H1 (cell line): ENCODE data around the gene ZNF512B. TPM values are rescaled to one million over a fixed set of nuclear protein-coding genes. Genes with fewer than 3 reads are reported as not detected.

Experiments
- CTCF ChIA-PET: fragments of 300-600 bp; sonication (Branson Sonifier 250); formaldehyde crosslinking; loops from one replicate; lab custom pipeline; 2021; ENCODE audit not compliant: partially characterized antibody; lab: Charles Lee
- POLR2A ChIA-PET: fragments of 300-600 bp; sonication (Branson Sonifier 250); formaldehyde crosslinking; loops from one replicate; lab custom pipeline; 2021; ENCODE audit warnings: inconsistent platforms; ENCODE audit not compliant: partially characterized antibody; lab: Charles Lee
- DNase-seq, 2 experiments: peaks; one replicate each; pipeline versions ENCODE4 v3.0.0 to v3.0.0-alpha.2; 2010 to 2022; ENCODE audit warnings: low spot score in 2 of 2, low read depth in 1 of 2, mixed read lengths in 1 of 2
- FAIRE-seq: peaks from 2 replicates; lab custom pipeline; 2011; peaks lifted over from hg19 to GRCh38; lab: Jason Lieb, UNC
- H2AFZ ChIP-seq: 2 replicates; pipeline ENCODE4 v1.8.1; 2012; ENCODE audit warnings: low read length, inconsistent platforms
- H2AK5ac ChIP-seq: 2 replicates; pipeline ENCODE4 v1.6.1; 2013; ENCODE audit warnings: low read depth, low read length
- H2BK120ac ChIP-seq: replicated peaks from 2 replicates; pipeline ENCODE3; 2013; ENCODE audit warnings: low read depth, low read length, inconsistent platforms
- H2BK12ac ChIP-seq: 2 replicates; pipeline ENCODE4 v1.6.1; 2013; ENCODE audit warnings: low read depth, low read length
- H2BK15ac ChIP-seq: 2 replicates; pipeline ENCODE4 v1.6.1; 2013; ENCODE audit warnings: low read length
- H2BK20ac ChIP-seq: 2 replicates; pipeline ENCODE4 v1.6.1; 2013; ENCODE audit warnings: low read length
- H2BK5ac ChIP-seq: 2 replicates; pipeline ENCODE4 v1.6.1; 2013; ENCODE audit warnings: low read depth, low read length
- H3K14ac ChIP-seq: 2 replicates; pipeline ENCODE4 v1.6.1; 2013; ENCODE audit warnings: inconsistent platforms; ENCODE audit not compliant: insufficient read length
- H3K18ac ChIP-seq: 2 replicates; pipeline ENCODE4 v1.6.1; 2013; ENCODE audit warnings: low read length; ENCODE audit errors: extremely low read depth
- H3K23ac ChIP-seq: 2 replicates; pipeline ENCODE4 v1.6.1; 2013; ENCODE audit warnings: inconsistent platforms; ENCODE audit not compliant: insufficient read length
- H3K23me2 ChIP-seq: 2 replicates; pipeline ENCODE4 v1.6.1; 2013; ENCODE audit warnings: low read depth, low read length
- H3K27ac ChIP-seq: 2 replicates; pipeline ENCODE4 v1.6.1; 2011; ENCODE audit warnings: low read depth, low read length, inconsistent platforms
- H3K27me3 ChIP-seq, 4 experiments: replicated peaks in 1 of 4; 1 replicate in 1 of 4; 2 replicates in 3 of 4; pipeline versions ENCODE4 v1.6.1 to v1.8.1; 2011 to 2013; ENCODE audit warnings: low read length in 3 of 4, mild to moderate bottlenecking in 3 of 4, inconsistent platforms in 2 of 4, mixed read lengths in 2 of 4, moderate library complexity in 1 of 4; ENCODE audit not compliant: control insufficient read depth in 3 of 4, insufficient read depth in 3 of 4; ENCODE audit errors: extremely low read depth in 1 of 4
- H3K36me3 ChIP-seq, 4 experiments: 2 replicates each; pipeline versions ENCODE4 v1.6.1 to v1.8.1; 2011 to 2013; ENCODE audit warnings: mild to moderate bottlenecking in 4 of 4, low read length in 3 of 4, moderate library complexity in 2 of 4, control low read depth in 1 of 4, inconsistent platforms in 1 of 4; ENCODE audit not compliant: insufficient read depth in 4 of 4, control insufficient read depth in 2 of 4
- H3K4ac ChIP-seq: replicated peaks from 2 replicates; pipeline ENCODE3; 2013; ENCODE audit warnings: low read length, low read depth, mixed read lengths, inconsistent platforms; ENCODE audit not compliant: insufficient read length
- H3K4me1 ChIP-seq, 4 experiments: replicated peaks in 1 of 4; 1 replicate in 1 of 4; 2 replicates in 3 of 4; pipeline versions ENCODE4 v1.6.1 to v1.8.1; 2011 to 2013; ENCODE audit warnings: low read length in 3 of 4, inconsistent platforms in 2 of 4, mixed read lengths in 1 of 4; ENCODE audit not compliant: insufficient read depth in 4 of 4, control insufficient read depth in 3 of 4
- H3K4me2 ChIP-seq, 2 experiments: 2 replicates each; pipeline versions ENCODE4 v1.6.1 to v1.8.1; 2011 to 2013; ENCODE audit warnings: low read depth in 2 of 2, low read length in 2 of 2, control low read depth in 1 of 2, inconsistent platforms in 1 of 2, mild to moderate bottlenecking in 1 of 2; ENCODE audit not compliant: insufficient read depth in 1 of 2
- H3K4me3 ChIP-seq, 4 experiments: fragments of 200-600, 300-600 bp in 1 of 4; sonication (generic), shearing (Covaris generic), sonication (Bioruptor Twin) in 1 of 4; 2 replicates each; pipeline versions ENCODE4 v1.5.1 to v1.8.1; 2011 to 2016; ENCODE audit warnings: low read length in 4 of 4, low read depth in 3 of 4, control low read depth in 2 of 4, inconsistent platforms in 2 of 4, mild to moderate bottlenecking in 2 of 4, mixed read lengths in 1 of 4, moderate library complexity in 1 of 4; ENCODE audit not compliant: insufficient read depth in 2 of 4; ENCODE audit errors: extremely low read depth in 1 of 4
- H3K56ac ChIP-seq: replicated peaks from 2 replicates; pipeline ENCODE3; 2013; ENCODE audit warnings: low read depth, mild to moderate bottlenecking, mixed read lengths, low read length, inconsistent platforms; ENCODE audit not compliant: insufficient read length
- H3K79me1 ChIP-seq: 2 replicates; pipeline ENCODE4 v1.6.1; 2013; ENCODE audit warnings: low read depth, low read length, control low read depth
- H3K79me2 ChIP-seq, 2 experiments: 2 replicates each; pipeline versions ENCODE4 v1.6.1 to v1.8.1; 2012 to 2013; ENCODE audit warnings: low read length in 2 of 2, mild to moderate bottlenecking in 2 of 2, inconsistent platforms in 1 of 2; ENCODE audit not compliant: insufficient read depth in 2 of 2, control insufficient read depth in 1 of 2
- H3K9ac ChIP-seq, 4 experiments: replicated peaks in 1 of 4; 1 replicate in 1 of 4; 2 replicates in 3 of 4; pipeline versions ENCODE4 v1.6.1 to v1.8.1; 2011 to 2013; ENCODE audit warnings: low read depth in 3 of 4, low read length in 3 of 4, control low read depth in 2 of 4, mild to moderate bottlenecking in 2 of 4, moderate library complexity in 2 of 4, inconsistent platforms in 1 of 4; ENCODE audit errors: extremely low read depth in 1 of 4
- H3K9me3 ChIP-seq, 2 experiments: 2 replicates each; pipeline versions ENCODE4 v1.6.1 to v1.8.1; 2012 to 2013; ENCODE audit warnings: mild to moderate bottlenecking in 2 of 2, moderate library complexity in 2 of 2, control low read depth in 1 of 2, inconsistent platforms in 1 of 2, low read depth in 1 of 2, low read length in 1 of 2, mixed read lengths in 1 of 2; ENCODE audit not compliant: insufficient read depth in 2 of 2
- H4K20me1 ChIP-seq, 2 experiments: replicated peaks in 1 of 2; 2 replicates each; pipeline versions ENCODE3 to v1.8.1; 2011 to 2013; ENCODE audit warnings: inconsistent platforms in 2 of 2, low read length in 2 of 2, mild to moderate bottlenecking in 1 of 2; ENCODE audit not compliant: insufficient read depth in 2 of 2, control insufficient read depth in 1 of 2
- H4K5ac ChIP-seq: 2 replicates; pipeline ENCODE4 v1.6.1; 2013; ENCODE audit warnings: low read length, low read depth, mixed read lengths, inconsistent platforms; ENCODE audit not compliant: insufficient read length
- H4K8ac ChIP-seq: 2 replicates; pipeline ENCODE4 v1.8.0; 2013; ENCODE audit warnings: mild to moderate bottlenecking, moderate library complexity, low read length, inconsistent platforms; ENCODE audit not compliant: insufficient read depth; ENCODE audit errors: extremely low read depth
- H4K91ac ChIP-seq: replicated peaks from 2 replicates; pipeline ENCODE3; 2013; ENCODE audit warnings: low read length, mixed read lengths, inconsistent platforms; ENCODE audit not compliant: insufficient read length
- CREB1 ChIP-seq: IDR thresholded peaks from 2 replicates; pipeline ENCODE4 v1.6.1; 2012; ENCODE audit warnings: inconsistent platforms
- EZH2 ChIP-seq: fragments of 200-600 bp; sonication (generic); IDR thresholded peaks from 2 replicates; pipeline ENCODE4 v1.7.1; 2012; ENCODE audit warnings: low read depth, mild to moderate bottlenecking, moderate library complexity, low read length, inconsistent platforms; ENCODE audit not compliant: severe bottlenecking
- GABPA ChIP-seq: IDR thresholded peaks from 2 replicates; pipeline ENCODE4 v1.6.1; 2011; ENCODE audit warnings: mild to moderate bottlenecking, low read length, moderate library complexity, borderline replicate concordance; ENCODE audit not compliant: insufficient read depth
- HDAC2 ChIP-seq, 2 experiments: fragments of 300-600 bp in 1 of 2; sonication (generic) in 1 of 2; IDR thresholded peaks; 2 replicates each; pipeline ENCODE4 v1.6.1; 2011 to 2012; ENCODE audit warnings: low read depth in 2 of 2, low read length in 2 of 2, mild to moderate bottlenecking in 2 of 2, moderate library complexity in 2 of 2, borderline replicate concordance in 1 of 2, inconsistent platforms in 1 of 2
- KDM4A ChIP-seq: IDR thresholded peaks from one replicate; pipeline ENCODE4 v1.7.1; 2012; ENCODE audit warnings: low read depth, mild to moderate bottlenecking, moderate library complexity, low read length, inconsistent platforms; ENCODE audit not compliant: severe bottlenecking
- MAFK ChIP-seq: IDR thresholded peaks from 2 replicates; pipeline ENCODE4 v1.6.1; 2012; ENCODE audit warnings: low read depth, mild to moderate bottlenecking, improper control_type of control experiment, low read length
- MAX ChIP-seq: IDR thresholded peaks from 2 replicates; pipeline ENCODE4 v1.6.1; 2012; ENCODE audit warnings: inconsistent platforms
- SP4 ChIP-seq: IDR thresholded peaks from 2 replicates; pipeline ENCODE4 v1.6.1; 2012; ENCODE audit warnings: low read length, inconsistent platforms
- TCF12 ChIP-seq: IDR thresholded peaks from 2 replicates; pipeline ENCODE4 v1.6.1; 2011; ENCODE audit warnings: low read depth, mild to moderate bottlenecking, low read length
- YY1 ChIP-seq: IDR thresholded peaks from 2 replicates; pipeline ENCODE4 v1.6.1; 2011; ENCODE audit warnings: low read depth, mild to moderate bottlenecking, low read length
- WGBS, 2 experiments: shearing (Covaris generic) in 1 of 2; methylation state at CpG; one replicate each; pipeline versions ENCODE4 v1.1.6 to v1.1.7; 2013 to 2015; ENCODE audit warnings: low lambda C conversion rate in 2 of 2, mixed read lengths in 2 of 2, inconsistent platforms in 1 of 2, low coverage in 1 of 2, missing lambda C conversion rate in 1 of 2; ENCODE audit not compliant: insufficient replicate concordance in 2 of 2, insufficient coverage in 1 of 2, insufficient read length in 1 of 2; ENCODE audit errors: extremely low coverage in 1 of 2, missing lambda C conversion rate in 1 of 2; 5-methylcytosine and 5-hydroxymethylcytosine counted together
- polyA plus RNA-seq, 7 experiments: library from polyadenylated mRNA; depleted of rRNA in 3 of 7; stranded (reverse) in 5 of 7; unstranded in 2 of 7; fragments of >200 nt in 5 of 7; fragments of 200-250 nt in 2 of 7; gene quantifications; 1 replicate in 5 of 7; 2 replicates in 1 of 7; 4 replicates in 1 of 7; pipeline versions ENCODE4 v1.2.1 to v1.2.3, GENCODE V29; 2011 to 2013; ENCODE audit warnings: missing spikeins in 2 of 7, mixed read lengths in 2 of 7
- total RNA-seq: library from RNA; stranded (reverse); fragmentation: NEBNext Ultra II Directional; extraction: Animal tissue kit (Norgen Biotek cat#: 25700); gene quantifications from 2 replicates; pipeline ENCODE4 v1.2.1, GENCODE V29; 2021

The ZNF512B gene
- total and polyA plus RNA-seq, 2 of the 8 experiments (the other 6 are each of a cell fraction or from before 2014, with no cell fraction given), result 7.3 to 26.6 TPM

GRCh38 chr20:63957690-63958441, 11.9 kb downstream of the ZNF512B start:
- no peak overlapping the region for H2BK120ac ChIP-seq
- H4K5ac ChIP-seq, result peak overlapping the region; percentile 81
- H4K8ac ChIP-seq, result no peak overlapping the region
- H3K79me2 ChIP-seq, result peaks cover 12 to 27% of the 10 kb centered on the region in 2 experiments; a peak in 3 of 4 replicates
- ChIA-PET CTCF (interaction anchor here (1.1 to 2.0 kb wide), 2 partner anchors 16 to 82 kb away, joined by 3 to 12 read pairs; no protein-coding TSS in a partner anchor), POLR2A (interaction anchor here (0.9 to 4.0 kb wide), 6 partner anchors 10 to 193 kb away, joined by 3 to 68 read pairs (median 4); partner anchors contain the start of gene PRPF6)
- no peak overlapping the region for H3K14ac ChIP-seq
- peaks cover 0 to 19% (median 12%) of the 10 kb centered on the region in 4 experiments; a peak in 6 of 7 replicates for H3K4me1 ChIP-seq
- peaks cover 13% of the 10 kb centered on the region for H3K79me1 ChIP-seq
- H4K91ac ChIP-seq, result peak overlapping the region; percentile 46
- H3K27me3 ChIP-seq, result no peaks in the 10 kb centered on the region
- H2BK20ac ChIP-seq, result no peak overlapping the region; the same call in 1 of the 2 replicates
- DNase-seq, result peak in 1 of 2 experiments; percentile 73
- H3K23ac ChIP-seq, result no peak overlapping the region
- peak overlapping the region; percentile 53; the same call in 1 of the 2 replicates for H2AK5ac ChIP-seq
- H2AFZ ChIP-seq, result no peak overlapping the region
- H3K4ac ChIP-seq, result peak overlapping the region; percentile 60
- H2BK5ac ChIP-seq, result peak overlapping the region; percentile 58
- H3K4me3 ChIP-seq, result peak overlapping the region; percentile 66 to 76 (median 72); a peak in 7 of 8 replicates
- H2BK15ac ChIP-seq, result peak overlapping the region; percentile 46; the same call in 1 of the 2 replicates
- FAIRE-seq, result no peak
- H3K18ac ChIP-seq, result peak overlapping the region; percentile 68; the same call in 1 of the 2 replicates
- peaks cover 6 to 25% (median 18%) of the 10 kb centered on the region in 4 experiments; a peak in 6 of 8 replicates for H3K36me3 ChIP-seq
- H2BK12ac ChIP-seq, result 0 out of 2 replicates have a peak overlapping the region, but pooled peaks have one; percentile 63
- peak overlapping the region; percentile 49; the same call in 1 of the 2 replicates for H3K27ac ChIP-seq
- H3K4me2 ChIP-seq, result peak overlapping the region; percentile 61 to 88
- 36% methylated on average over 9 of the region's 13 CpGs; no CpG with 5 or more reads in 1 of the 2 experiments for WGBS, 2 experiments
- peaks cover 8% of the 10 kb centered on the region; the same call in 1 of the 2 replicates for H3K23me2 ChIP-seq
- peak overlapping the region in 3 of 4 experiments; percentile 10 to 51 (median 46); a peak in 3 of 7 replicates for H3K9ac ChIP-seq
- peaks cover 0 to 6% of the 10 kb centered on the region in 2 experiments; a peak in 2 of 4 replicates for H3K9me3 ChIP-seq
- H3K56ac ChIP-seq, result no peak overlapping the region
- H4K20me1 ChIP-seq, result peaks cover 10 to 15% of the 10 kb centered on the region in 2 experiments
- TF ChIP-seq MAX (0 out of 2 replicates have a peak, but pooled peaks have one; percentile 1), TCF12 (0 out of 2 replicates have a peak, but pooled peaks have one; percentile 37), MAFK (no peak), HDAC2 (IDR thresholded peaks at IDR 0.05; ENCODE audit: borderline replicate concordance in 1 of 2, low read depth in 2 of 2, low read length in 2 of 2) (no peak), EZH2 (no peak), SP4 (no peak), KDM4A (no peak), YY1 (0 out of 2 replicates have a peak, but pooled peaks have one; percentile 25), CREB1 (0 out of 2 replicates have a peak, but pooled peaks have one; percentile 7), GABPA (no peak)
